ENCODE measurements around the gene PRF1. TPM values are rescaled to one million over a fixed set of nuclear protein-coding genes. Genes with fewer than 3 reads are reported as not detected.

The PRF1 gene
- total RNA-seq, 2 donors from 2014 or later = 0.96 to 1.3 TPM

DNA sequence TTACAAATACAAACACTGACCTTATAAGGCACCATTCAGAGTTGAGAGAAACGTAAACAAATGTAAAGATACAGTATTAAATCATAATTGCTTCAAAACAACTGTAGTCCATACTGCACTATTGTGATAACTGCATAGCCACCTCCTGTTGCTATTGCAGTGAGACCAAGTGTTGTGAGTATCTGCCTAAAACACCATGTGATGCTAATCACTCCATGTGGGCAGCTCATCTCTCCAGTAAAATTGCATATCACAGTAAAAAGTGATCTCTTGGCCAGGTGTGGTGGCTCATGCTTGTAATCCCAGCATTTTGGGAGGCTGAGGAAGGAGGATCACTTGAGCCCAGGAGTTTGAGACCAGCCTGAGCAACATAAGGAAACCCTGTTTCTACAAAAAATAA, 26.8 kb upstream of the PRF1 start:
- H3K4me3 ChIP-seq = no peak overlapping the region
- intact Hi-C loops (cut with DNase I) = no loop called here
- H3K9me3 ChIP-seq = no peaks in the 10 kb centered on the region
- no peaks in the 10 kb centered on the region for H3K4me1 ChIP-seq
- H3K36me3 ChIP-seq = no peaks in the 10 kb centered on the region
- TF ChIP-seq, protein P1, sequence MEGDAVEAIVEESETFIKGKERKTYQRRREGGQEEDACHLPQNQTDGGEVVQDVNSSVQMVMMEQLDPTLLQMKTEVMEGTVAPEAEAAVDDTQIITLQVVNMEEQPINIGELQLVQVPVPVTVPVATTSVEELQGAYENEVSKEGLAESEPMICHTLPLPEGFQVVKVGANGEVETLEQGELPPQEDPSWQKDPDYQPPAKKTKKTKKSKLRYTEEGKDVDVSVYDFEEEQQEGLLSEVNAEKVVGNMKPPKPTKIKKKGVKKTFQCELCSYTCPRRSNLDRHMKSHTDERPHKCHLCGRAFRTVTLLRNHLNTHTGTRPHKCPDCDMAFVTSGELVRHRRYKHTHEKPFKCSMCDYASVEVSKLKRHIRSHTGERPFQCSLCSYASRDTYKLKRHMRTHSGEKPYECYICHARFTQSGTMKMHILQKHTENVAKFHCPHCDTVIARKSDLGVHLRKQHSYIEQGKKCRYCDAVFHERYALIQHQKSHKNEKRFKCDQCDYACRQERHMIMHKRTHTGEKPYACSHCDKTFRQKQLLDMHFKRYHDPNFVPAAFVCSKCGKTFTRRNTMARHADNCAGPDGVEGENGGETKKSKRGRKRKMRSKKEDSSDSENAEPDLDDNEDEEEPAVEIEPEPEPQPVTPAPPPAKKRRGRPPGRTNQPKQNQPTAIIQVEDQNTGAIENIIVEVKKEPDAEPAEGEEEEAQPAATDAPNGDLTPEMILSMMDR (IDR thresholded peaks at IDR 0.05) = no peak
- H3K27ac ChIP-seq = no peak overlapping the region
- H3K27me3 ChIP-seq = no peaks in the 10 kb centered on the region
- H3K9ac ChIP-seq (ENCODE audit: low read depth in 2 of 2, low read length in 2 of 2) = no peak overlapping the region
- no peak for DNase-seq

DNA sequence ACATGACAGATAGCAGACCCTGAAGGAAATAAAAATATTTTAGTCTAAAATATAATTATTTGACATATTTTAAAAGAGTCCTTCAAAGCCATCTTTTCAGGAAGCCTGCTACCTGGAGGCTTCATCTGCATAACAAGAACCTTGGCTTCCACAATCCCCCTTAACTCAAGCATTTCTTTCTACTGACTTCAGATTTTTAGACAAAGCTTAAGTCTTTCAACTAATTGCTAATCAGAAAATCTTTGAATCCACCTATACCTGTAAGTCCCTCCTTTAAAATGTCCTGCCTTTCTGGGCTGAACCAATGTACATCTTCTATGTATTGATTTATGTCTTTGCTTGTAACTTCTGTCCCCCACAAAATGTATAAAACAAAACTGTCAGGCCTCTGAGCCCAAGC, 23.5 kb upstream of the PRF1 start:
- DNase-seq = no peak
- Histone ChIP-seq H3K36me3 (no peaks in the 10 kb centered on the region), H3K4me3 (no peak overlapping the region), H3K9me3 (no peaks in the 10 kb centered on the region), H3K4me1 (no peaks in the 10 kb centered on the region), H3K9ac (ENCODE audit: low read depth in 2 of 2, low read length in 2 of 2) (no peak overlapping the region), H3K27ac (no peak overlapping the region), H3K27me3 (no peaks in the 10 kb centered on the region)
- TF ChIP-seq, protein P1 (IDR thresholded peaks at IDR 0.05) = no peak
- intact Hi-C loops (cut with DNase I) = no loop called here

DNA sequence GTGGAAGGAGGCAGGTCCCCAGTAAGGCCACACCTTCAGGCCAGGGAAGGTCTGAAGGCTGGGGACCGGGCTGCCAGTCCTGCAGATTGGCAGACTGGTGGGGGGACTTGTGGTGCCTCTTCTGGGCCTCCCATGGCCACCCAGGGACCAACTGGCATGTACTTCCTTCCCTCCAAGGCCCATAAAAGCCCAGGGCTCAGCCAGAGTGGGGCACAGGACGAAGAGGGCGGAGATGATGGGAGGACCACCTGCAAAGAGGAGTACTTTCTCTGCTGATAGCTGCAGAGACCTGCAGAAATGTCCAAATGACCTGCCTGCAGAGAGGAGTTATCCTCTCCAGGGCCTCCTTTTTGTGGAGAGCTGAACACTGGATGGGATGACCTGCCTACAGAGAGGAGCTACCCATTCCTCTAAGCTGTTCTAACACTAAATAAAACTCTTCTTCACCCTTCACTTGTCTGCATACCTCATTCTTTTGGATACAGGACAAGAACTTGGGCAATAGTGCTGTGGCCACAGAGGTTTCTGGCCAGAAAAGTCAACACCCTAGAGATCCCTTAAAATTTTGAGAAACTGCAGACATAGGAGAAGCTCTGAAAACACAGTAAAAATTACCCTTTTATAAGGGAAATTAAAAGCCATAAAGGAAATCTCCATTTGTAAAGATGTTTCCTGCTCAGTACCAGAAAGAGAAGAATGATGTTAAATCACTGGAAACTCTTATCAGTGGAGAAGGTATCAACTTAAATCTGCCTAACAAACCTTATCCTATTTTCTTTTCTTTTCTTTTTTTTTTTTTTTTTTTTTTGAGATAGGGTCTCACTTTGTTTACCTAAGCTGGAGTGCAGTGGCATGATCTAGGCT, 20.7 kb upstream of the PRF1 start:
- intact Hi-C loops (cut with DNase I) = no loop called here
- TF ChIP-seq, protein P1 (IDR thresholded peaks at IDR 0.05) = no peak
- Histone ChIP-seq H3K27me3 (no peaks in the 10 kb centered on the region), H3K4me1 (no peaks in the 10 kb centered on the region), H3K27ac (no peak overlapping the region), H3K9me3 (no peaks in the 10 kb centered on the region), H3K36me3 (no peaks in the 10 kb centered on the region), H3K9ac (ENCODE audit: low read depth in 2 of 2, low read length in 2 of 2) (no peak overlapping the region), H3K4me3 (no peak overlapping the region)
- DNase-seq = no peak

DNA sequence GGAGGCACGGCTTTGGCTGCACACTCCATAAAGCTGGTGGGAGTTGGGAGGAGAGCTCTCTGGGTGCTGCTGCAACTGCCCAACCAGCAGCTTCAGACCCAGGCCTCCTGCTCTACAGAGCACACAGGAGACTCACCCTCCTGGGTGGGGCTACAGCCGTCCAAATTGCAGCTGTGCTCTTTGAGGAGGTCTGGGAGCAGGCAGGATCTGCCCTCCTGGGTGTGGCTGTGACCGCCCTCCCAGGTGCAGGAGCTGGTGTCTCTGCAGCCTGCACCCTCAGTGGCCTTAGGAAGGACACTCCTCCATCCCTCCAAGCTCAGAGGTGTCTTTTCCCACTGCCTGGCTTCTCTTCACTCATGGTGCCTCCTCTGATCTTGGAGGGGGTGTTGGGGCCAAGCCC, 20.0 kb upstream of the PRF1 start:
- TF ChIP-seq, protein P1 (IDR thresholded peaks at IDR 0.05) = no peak

DNA sequence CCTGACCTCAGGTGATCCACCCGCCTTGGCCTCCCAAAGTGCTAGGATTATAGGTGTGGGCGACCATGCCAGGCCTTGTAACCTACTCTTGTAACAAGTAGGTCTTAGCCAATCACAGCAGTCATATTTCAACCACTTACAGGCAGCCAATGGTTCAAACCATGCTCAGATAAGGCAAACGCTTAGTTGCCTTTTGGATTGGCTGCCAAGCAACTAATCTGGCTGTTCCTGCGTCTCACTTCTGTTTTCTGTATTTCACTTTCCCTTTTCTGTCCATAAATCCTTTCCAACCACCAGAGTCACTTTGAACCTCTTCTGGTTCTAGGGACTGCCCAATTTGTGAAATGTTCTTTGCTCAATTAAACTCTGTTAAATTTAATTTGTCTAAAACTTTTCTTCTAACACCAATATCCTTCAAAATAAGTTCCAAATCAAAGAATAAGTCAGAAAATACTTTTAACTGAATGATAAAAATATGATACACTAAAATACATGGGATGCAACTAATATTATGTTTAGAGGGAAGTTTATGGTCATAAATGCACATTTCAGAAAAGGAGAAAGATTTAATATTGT, 19.1 kb upstream of the PRF1 start:
- no peaks in the 10 kb centered on the region for H3K36me3 ChIP-seq
- no peak for DNase-seq
- no peak overlapping the region for H3K27ac ChIP-seq
- TF ChIP-seq, protein P1 (IDR thresholded peaks at IDR 0.05) = no peak
- H3K9ac ChIP-seq (ENCODE audit: low read depth in 2 of 2, low read length in 2 of 2) = no peak overlapping the region
- no peaks in the 10 kb centered on the region for H3K27me3 ChIP-seq
- no peaks in the 10 kb centered on the region for H3K9me3 ChIP-seq
- intact Hi-C loops (cut with DNase I) = no loop called here
- H3K4me3 ChIP-seq = no peak overlapping the region
- H3K4me1 ChIP-seq = no peaks in the 10 kb centered on the region

More for the DNA sequence above, 20.0 kb upstream of the PRF1 start:
- Histone ChIP-seq H3K4me1 (no peaks in the 10 kb centered on the region), H3K9ac (ENCODE audit: low read depth in 2 of 2, low read length in 2 of 2) (no peak overlapping the region), H3K27me3 (no peaks in the 10 kb centered on the region), H3K36me3 (no peaks in the 10 kb centered on the region), H3K9me3 (no peaks in the 10 kb centered on the region), H3K4me3 (no peak overlapping the region), H3K27ac (no peak overlapping the region)
- intact Hi-C loops (cut with DNase I) = no loop called here
- DNase-seq = no peak
